BE2C (cell line): Measurements from ENCODE around the gene VSTM1.

Experiments
- DNase-seq: peaks from one replicate; pipeline ENCODE4 v3.0.0-alpha.2; 2020
- H3K27me3 ChIP-seq: fragments of 250-450 bp; sonication (Bioruptor Pico); 2 replicates; pipeline ENCODE4 v1.5.1; 2020; ENCODE audit warnings: mild to moderate bottlenecking
- H3K36me3 ChIP-seq: fragments of 250-450 bp; sonication (Bioruptor Pico); 2 replicates; pipeline ENCODE4 v1.5.1; 2020; ENCODE audit warnings: mild to moderate bottlenecking
- H3K4me1 ChIP-seq: fragments of 250-450 bp; sonication (Bioruptor Pico); 2 replicates; pipeline ENCODE4 v1.5.1; 2020
- H3K4me3 ChIP-seq: 2 replicates; pipeline ENCODE4 v1.5.1; 2011; ENCODE audit warnings: low read depth, low read length
- H3K9me3 ChIP-seq: fragments of 250-450 bp; sonication (Bioruptor Pico); 2 replicates; pipeline ENCODE4 v1.5.1; 2020
- CTCF ChIP-seq: IDR thresholded peaks from 2 replicates; pipeline ENCODE4 v1.5.1; 2012; ENCODE audit warnings: mild to moderate bottlenecking, low read depth, low read length

VSTM1 gene

GRCh38 chr19:54029301-54029700 is 34.4 kb downstream of the VSTM1 start:
- TF ChIP-seq CTCF = no peak
- no peaks in the 10 kb centered on the region for H3K36me3 ChIP-seq
- no peaks in the 10 kb centered on the region for H3K4me1 ChIP-seq
- no peak for DNase-seq
- no peak overlapping the region for H3K4me3 ChIP-seq
- no peaks in the 10 kb centered on the region for H3K9me3 ChIP-seq
- peaks cover 15% of the 10 kb centered on the region for H3K27me3 ChIP-seq

GRCh38 chr19:54026656-54027055 is 37.0 kb downstream of the VSTM1 start:
- Histone ChIP-seq H3K27me3 (peaks cover 15% of the 10 kb centered on the region), H3K36me3 (no peaks in the 10 kb centered on the region), H3K4me1 (no peaks in the 10 kb centered on the region), H3K4me3 (no peak overlapping the region), H3K9me3 (no peaks in the 10 kb centered on the region)
- no peak for TF ChIP-seq CTCF
- no peak for DNase-seq

- H3K4me1 ChIP-seq = no peaks in the 10 kb centered on the region
- no peak for DNase-seq
- H3K36me3 ChIP-seq = no peaks in the 10 kb centered on the region
- H3K9me3 ChIP-seq = no peaks in the 10 kb centered on the region
- no peak overlapping the region for H3K4me3 ChIP-seq
- TF ChIP-seq CTCF = no peak
- peaks cover 10% of the 10 kb centered on the region for H3K27me3 ChIP-seq
These were observed 39.0 kb downstream of the VSTM1 start for GRCh38 chr19:54024660-54025059.

GRCh38 chr19:54023191-54023590 is 40.5 kb downstream of the VSTM1 start:
- no peaks in the 10 kb centered on the region for H3K4me1 ChIP-seq
- no peak for DNase-seq
- no peaks in the 10 kb centered on the region for H3K36me3 ChIP-seq
- peaks cover 10% of the 10 kb centered on the region for H3K27me3 ChIP-seq
- H3K4me3 ChIP-seq = no peak overlapping the region
- TF ChIP-seq CTCF = no peak
- H3K9me3 ChIP-seq = no peaks in the 10 kb centered on the region

- no peak for DNase-seq
- H3K4me3 ChIP-seq = no peak overlapping the region
- no peak for TF ChIP-seq CTCF
- peaks cover 5% of the 10 kb centered on the region for H3K27me3 ChIP-seq
- no peaks in the 10 kb centered on the region for H3K4me1 ChIP-seq
- H3K9me3 ChIP-seq = no peaks in the 10 kb centered on the region
- H3K36me3 ChIP-seq = no peaks in the 10 kb centered on the region
These were observed 41.8 kb downstream of the VSTM1 start for GRCh38 chr19:54021932-54022331.

- Histone ChIP-seq H3K4me3 (no peak overlapping the region), H3K4me1 (no peaks in the 10 kb centered on the region), H3K36me3 (no peaks in the 10 kb centered on the region), H3K9me3 (no peaks in the 10 kb centered on the region), H3K27me3 (no peaks in the 10 kb centered on the region; the same call in 1 of the 2 replicates)
- TF ChIP-seq CTCF = no peak
- DNase-seq = no peak
These were observed 42.3 kb downstream of the VSTM1 start for GRCh38 chr19:54021363-54021762.
